MCF 10A (cell line): Measurements from ENCODE around the gene SLC17A1. TPM values are rescaled to one million over a fixed set of nuclear protein-coding genes. Genes with fewer than 3 reads are reported as not detected.

ENCODE experiments used
- BruUV-seq: library from RNA; stranded (reverse); fragments of 400-500 nt; replicated peaks from 2 replicates; lab custom pipeline; 2021; lab: Mats Ljungman, UMichigan
- CTCF ChIA-PET: fragments of 300-600 bp; sonication (Branson Sonifier 250); formaldehyde crosslinking; extraction: SDS; loops from one replicate; lab custom pipeline; 2021; ENCODE audit warnings: antibody characterized with exemption, inconsistent platforms; lab: Yijun Ruan, JAX
- POLR2A ChIA-PET: fragments of 300-600, 350-650 bp; sonication (Branson Sonifier 250); formaldehyde crosslinking; extraction: SDS; loops from one replicate; lab custom pipeline; 2020; ENCODE audit warnings: antibody characterized with exemption, inconsistent platforms; lab: Yijun Ruan, JAX
- DNase-seq: peaks from one replicate; pipeline ENCODE4 v3.0.0-alpha.2; 2018; ENCODE audit not compliant: unreplicated experiment
- H3K27ac Mint-ChIP-seq: one replicate; pipeline ENCODE4 v1.8.0; 2022; ENCODE audit warnings: mild to moderate bottlenecking, low read depth, mixed read lengths; ENCODE audit not compliant: unreplicated experiment
- H3K27me3 Mint-ChIP-seq: one replicate; pipeline ENCODE4 v1.8.0; 2022; ENCODE audit warnings: mixed read lengths; ENCODE audit not compliant: insufficient read depth, unreplicated experiment
- H3K36me3 Mint-ChIP-seq: one replicate; pipeline ENCODE4 v1.8.0; 2022; ENCODE audit warnings: mild to moderate bottlenecking, moderate library complexity, mixed read lengths; ENCODE audit not compliant: insufficient read depth, unreplicated experiment
- H3K4me1 Mint-ChIP-seq: one replicate; pipeline ENCODE4 v1.8.0; 2022; ENCODE audit warnings: mixed read lengths; ENCODE audit not compliant: insufficient read depth, unreplicated experiment
- H3K4me3 Mint-ChIP-seq: one replicate; pipeline ENCODE4 v1.8.0; 2022; ENCODE audit warnings: mild to moderate bottlenecking, moderate library complexity, mixed read lengths; ENCODE audit not compliant: unreplicated experiment
- H3K9me3 Mint-ChIP-seq: one replicate; pipeline ENCODE4 v1.8.0; 2022; ENCODE audit warnings: mixed read lengths; ENCODE audit not compliant: unreplicated experiment
- CTCF ChIP-seq: fragments of 200-600 bp; IDR thresholded peaks from one replicate; pipeline ENCODE4 v1.8.0; 2022; ENCODE audit warnings: antibody characterized with exemption, mild to moderate bottlenecking; ENCODE audit not compliant: unreplicated experiment
- intact Hi-C: fragments of 100-400 bp; cut with micrococcal nuclease; formaldehyde crosslinking; loops from 2 replicates; pipeline ENCODE4 v1.14.1; 2022
- total RNA-seq: library from RNA; stranded (reverse); gene quantifications from 2 replicates; pipeline ENCODE4 v1.2.3, GENCODE V29; 2022

SLC17A1 gene
- total RNA-seq, 1 experiment from 2014 or later = not detected

GRCh38 chr6:25756382-25757363 is 75.2 kb downstream of the SLC17A1 start:
- no peak for TF ChIP-seq CTCF
- CTCF ChIA-PET = interaction anchor here (0.5 to 0.6 kb wide), 3 partner anchors 15 to 248 kb away, joined by 3 to 4 read pairs (median 3); no protein-coding TSS in a partner anchor
- Mint-ChIP-seq H3K4me3 (no peak overlapping the region), H3K9me3 (no peaks in the 10 kb centered on the region), H3K36me3 (no peaks in the 10 kb centered on the region), H3K27ac (no peak overlapping the region), H3K27me3 (peaks cover 74% of the 10 kb centered on the region), H3K4me1 (peaks cover 6% of the 10 kb centered on the region)
- no peak for DNase-seq
- intact Hi-C loops = no loop called here
- BruUV-seq = no TSS peak
- POLR2A ChIA-PET = interaction anchor here (1.1 kb wide), 1 partner anchor 132 kb away, joined by 3 read pairs; no protein-coding TSS in a partner anchor

- Mint-ChIP-seq H3K36me3 (no peaks in the 10 kb centered on the region), H3K4me3 (no peak overlapping the region), H3K27ac (no peak overlapping the region), H3K9me3 (no peaks in the 10 kb centered on the region), H3K4me1 (peaks cover 6% of the 10 kb centered on the region), H3K27me3 (peaks cover 63% of the 10 kb centered on the region)
- no peak for DNase-seq
- ChIA-PET CTCF (no interaction called here), POLR2A (no interaction called here)
- TF ChIP-seq CTCF = no peak
- BruUV-seq = no TSS peak
- intact Hi-C loops = no loop called here
Measured at GRCh38 chr6:25755483-25755882, 76.4 kb downstream of the SLC17A1 start.

- Mint-ChIP-seq H3K4me1 (peaks cover 6% of the 10 kb centered on the region), H3K27ac (no peak within 1 kb of the TSS)
- BruUV-seq = no TSS peak
Measured at GRCh38 chr6:25754535-25754934, 77.3 kb downstream of the SLC17A1 start, which contains the start of gene SLC17A4. Gene SLC17A4 (plus strand): TSS chr6:25754742. CDS start chr6:25761963, 7,221 bp downstream.

More at GRCh38 chr6:25754535-25754934, 77.3 kb downstream of the SLC17A1 start, which contains the start of gene SLC17A4:
- TF ChIP-seq CTCF = no peak
- Mint-ChIP-seq H3K4me3 (no peak within 1 kb of the TSS), H3K9me3 (no peaks in the 10 kb centered on the region), H3K27me3 (peaks cover 54% of the 10 kb centered on the region), H3K36me3 (no peaks in the 10 kb centered on the region)
- DNase-seq = no peak
- intact Hi-C loops = no loop called here
- POLR2A ChIA-PET = no interaction called here
- CTCF ChIA-PET = interaction anchor here (1.1 kb wide), 1 partner anchor 249 kb away, joined by 4 read pairs; no protein-coding TSS in a partner anchor
